Uterus (tissue), 2 donors: ENCODE measurements around the gene MAP3K7CL.

Source experiments
- CTCF ChIP-seq, 4 experiments: fragments of 200-600 bp in 2 of 4; fragments of 450-650 bp in 2 of 4; sonication (generic) in 2 of 4; IDR thresholded peaks; one replicate each; pipeline ENCODE4 v1.5.1; 2016 to 2019; ENCODE audit warnings: antibody characterized with exemption in 4 of 4, mild to moderate bottlenecking in 2 of 4, moderate library complexity in 1 of 4
- POLR2A ChIP-seq, 2 donors: fragments of 450-650 bp; IDR thresholded peaks; one replicate each; pipeline ENCODE4 v1.6.1; 2016; ENCODE audit warnings: antibody characterized with exemption in 2 of 2, mild to moderate bottlenecking in 1 of 2, moderate library complexity in 1 of 2

- TF ChIP-seq CTCF (IDR thresholded peaks at IDR 0.05): no peak
- no peak for TF ChIP-seq POLR2A (IDR thresholded peaks at IDR 0.05)
Measured at GRCh38 chr21:29105218-29105617, 25.2 kb upstream of the MAP3K7CL start.
